Measurements from ENCODE around the gene GNB1.
"Not testable (repeated sequence)": the region's sequence is repeated elsewhere in the genome, so short reads cannot be mapped to it uniquely, and the experiment has no call there.

GNB1 gene

DNA sequence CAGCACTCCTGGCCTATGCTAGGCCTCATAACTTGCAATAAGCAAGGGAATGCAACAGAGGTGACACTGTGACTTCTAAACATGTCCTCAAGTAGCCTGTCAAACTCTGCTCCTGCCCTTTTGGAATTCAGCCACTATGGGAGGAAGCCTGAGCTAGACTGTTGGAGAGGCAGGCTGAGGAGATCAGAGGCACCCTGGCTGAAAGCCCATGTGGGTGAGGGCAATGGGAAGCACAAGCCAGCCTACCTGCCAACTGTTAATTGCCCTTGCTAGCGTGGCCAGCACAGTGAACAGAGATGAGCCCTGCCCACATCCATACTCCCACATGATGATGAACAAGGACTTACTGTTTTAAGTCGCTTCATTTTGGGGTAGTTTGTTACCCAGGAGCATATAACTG is 17.7 kb downstream of the GNB1 start:
- DNase-seq (ENCODE audit: insufficient read length, low spot score) (no peak), FAIRE-seq (no peak)
- TF ChIP-seq, protein P1, sequence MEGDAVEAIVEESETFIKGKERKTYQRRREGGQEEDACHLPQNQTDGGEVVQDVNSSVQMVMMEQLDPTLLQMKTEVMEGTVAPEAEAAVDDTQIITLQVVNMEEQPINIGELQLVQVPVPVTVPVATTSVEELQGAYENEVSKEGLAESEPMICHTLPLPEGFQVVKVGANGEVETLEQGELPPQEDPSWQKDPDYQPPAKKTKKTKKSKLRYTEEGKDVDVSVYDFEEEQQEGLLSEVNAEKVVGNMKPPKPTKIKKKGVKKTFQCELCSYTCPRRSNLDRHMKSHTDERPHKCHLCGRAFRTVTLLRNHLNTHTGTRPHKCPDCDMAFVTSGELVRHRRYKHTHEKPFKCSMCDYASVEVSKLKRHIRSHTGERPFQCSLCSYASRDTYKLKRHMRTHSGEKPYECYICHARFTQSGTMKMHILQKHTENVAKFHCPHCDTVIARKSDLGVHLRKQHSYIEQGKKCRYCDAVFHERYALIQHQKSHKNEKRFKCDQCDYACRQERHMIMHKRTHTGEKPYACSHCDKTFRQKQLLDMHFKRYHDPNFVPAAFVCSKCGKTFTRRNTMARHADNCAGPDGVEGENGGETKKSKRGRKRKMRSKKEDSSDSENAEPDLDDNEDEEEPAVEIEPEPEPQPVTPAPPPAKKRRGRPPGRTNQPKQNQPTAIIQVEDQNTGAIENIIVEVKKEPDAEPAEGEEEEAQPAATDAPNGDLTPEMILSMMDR (IDR thresholded peaks at IDR 0.05; ENCODE audit: insufficient read depth, missing control alignments) = no peak

DNA sequence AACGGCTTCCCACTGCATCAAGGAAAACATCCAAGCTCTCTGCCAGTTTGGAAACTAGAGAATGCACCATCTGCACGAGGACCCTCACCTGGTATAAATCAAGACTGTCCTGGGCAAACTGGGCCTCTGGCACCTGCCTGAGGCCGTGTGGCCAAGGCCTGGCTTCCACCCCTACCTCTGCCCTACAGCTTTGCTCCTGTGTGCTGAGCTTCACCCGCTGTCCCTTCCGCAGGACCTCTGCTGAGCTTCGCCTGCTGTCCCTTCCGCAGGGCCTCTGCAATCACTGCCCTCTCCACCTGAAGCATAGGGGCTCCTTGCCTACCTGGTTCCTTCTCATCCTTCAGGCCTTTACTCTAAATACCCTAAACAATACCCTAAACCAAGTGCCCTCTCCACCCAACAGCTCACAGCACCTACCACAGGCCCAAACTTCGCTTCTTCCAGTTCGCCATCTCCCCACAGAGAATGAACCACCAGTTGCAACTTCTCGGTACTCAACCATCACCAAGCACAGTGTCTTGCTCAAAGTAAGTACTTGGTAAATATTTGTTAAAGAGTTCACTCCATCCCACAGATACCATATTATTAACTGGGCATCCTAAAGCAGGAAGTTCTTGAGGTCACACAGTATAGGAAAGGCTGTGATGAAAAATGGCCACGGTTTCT is 18.4 kb downstream of the GNB1 start:
- FAIRE-seq (no peak), DNase-seq (ENCODE audit: insufficient read length, low spot score) (no peak)
- TF ChIP-seq, protein P1 (IDR thresholded peaks at IDR 0.05; ENCODE audit: insufficient read depth, missing control alignments) = no peak

DNA sequence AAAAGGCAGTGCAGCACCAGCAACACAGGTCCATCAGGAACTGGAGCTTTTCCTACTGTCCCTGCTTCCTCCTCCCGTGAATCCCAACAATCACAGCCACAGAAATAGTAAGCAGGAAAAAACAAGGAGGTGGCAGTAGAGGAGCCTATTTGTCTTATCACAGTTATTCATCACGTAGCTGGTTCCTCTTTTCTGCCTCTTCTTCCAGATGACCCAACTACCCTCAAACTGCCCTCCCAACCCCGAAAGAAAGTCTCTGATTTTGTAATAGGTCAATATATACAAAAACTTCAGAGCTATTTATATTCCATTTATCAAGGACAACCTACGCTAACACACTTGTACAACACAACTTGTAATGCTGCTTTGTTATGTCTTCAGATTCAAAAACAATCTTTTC is 21.4 kb downstream of the GNB1 start:
- DNase-seq (ENCODE audit: insufficient read length, low spot score) (no peak), FAIRE-seq (no peak)
- TF ChIP-seq, protein P1 (IDR thresholded peaks at IDR 0.05; ENCODE audit: insufficient read depth, missing control alignments) = no peak

DNA sequence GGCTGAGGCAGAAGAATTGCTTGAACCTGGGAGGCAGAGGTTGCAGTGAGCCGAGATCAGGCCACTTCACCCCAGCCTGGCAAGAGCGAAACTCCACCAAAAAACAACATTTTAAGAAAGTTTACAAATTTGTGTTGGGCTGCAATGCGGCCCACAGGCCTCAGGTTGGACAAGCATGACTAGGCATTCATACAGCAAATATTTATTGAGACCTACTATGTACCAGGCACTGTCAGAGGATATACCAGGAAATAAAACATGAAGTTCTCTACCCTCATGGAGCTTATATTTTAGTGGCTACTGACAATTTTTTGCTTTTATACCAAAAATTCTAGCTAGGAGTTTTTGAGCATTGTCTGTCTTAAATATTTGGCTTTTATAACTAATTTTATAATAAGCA is 23.7 kb downstream of the GNB1 start:
- no peak for DNase-seq (ENCODE audit: insufficient read length, low spot score)
- TF ChIP-seq, protein P1 (IDR thresholded peaks at IDR 0.05; ENCODE audit: insufficient read depth, missing control alignments) = no peak
- no peak for FAIRE-seq

DNA sequence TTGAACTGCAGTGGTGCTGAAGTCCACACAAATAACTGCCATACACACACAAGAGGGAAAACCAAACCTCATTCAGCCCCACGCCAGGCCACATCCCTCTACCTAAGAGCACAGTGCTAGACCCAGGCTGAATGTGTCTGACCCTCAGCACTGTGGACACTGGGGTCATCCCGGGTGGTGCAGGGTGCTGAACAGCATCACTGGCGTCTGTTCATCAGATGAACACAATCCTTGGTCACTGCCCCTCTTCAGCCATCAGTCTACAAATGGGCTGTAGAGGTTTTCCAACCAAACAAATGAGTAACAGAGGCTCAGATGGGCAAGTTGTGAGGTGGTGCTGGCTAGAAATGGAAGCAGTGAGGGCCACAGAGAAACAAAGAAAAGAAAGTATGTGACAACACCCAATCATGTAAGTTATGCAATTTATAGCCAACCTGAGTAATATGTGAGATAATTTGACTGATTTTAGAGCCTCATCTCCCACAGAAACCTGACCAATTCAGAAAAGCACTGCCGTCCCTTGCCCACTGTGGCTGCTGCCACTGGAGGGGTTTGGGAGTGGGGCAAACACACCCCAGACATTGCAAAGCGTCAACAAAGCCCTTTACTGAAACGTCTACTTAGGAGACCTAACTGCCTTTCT is 27.9 kb downstream of the GNB1 start:
- no peak for DNase-seq (ENCODE audit: insufficient read length, low spot score)
- TF ChIP-seq, protein P1 (IDR thresholded peaks at IDR 0.05; ENCODE audit: insufficient read depth, missing control alignments) = no peak
- no peak for FAIRE-seq

DNA sequence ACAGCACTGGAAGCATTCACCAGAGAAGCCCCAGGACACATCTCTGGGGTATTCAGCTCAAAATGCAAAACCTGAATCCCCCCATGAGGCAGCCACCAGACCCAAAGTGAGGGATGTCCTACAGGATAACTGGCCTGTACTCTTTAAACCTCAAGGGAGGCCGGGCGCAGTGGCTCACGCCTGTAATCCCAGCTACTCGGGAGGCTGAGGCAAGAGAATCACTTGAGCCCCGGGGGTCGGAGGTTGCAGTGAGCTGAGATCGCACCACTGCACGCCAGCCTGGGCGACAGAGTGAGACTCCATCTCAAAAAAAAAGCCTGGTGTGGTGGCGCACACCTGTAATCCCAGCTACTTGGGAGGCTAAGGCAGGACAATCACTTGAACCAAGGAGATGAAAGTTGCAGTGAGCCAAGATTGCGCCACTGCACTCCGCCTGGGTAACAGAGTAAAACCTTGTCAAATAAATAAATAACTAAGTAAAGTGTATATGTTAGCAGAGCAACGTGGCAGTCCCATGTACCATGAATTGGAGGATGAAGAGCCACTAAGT is 29.1 kb downstream of the GNB1 start:
- not testable (repeated sequence) for DNase-seq (ENCODE audit: insufficient read length, low spot score); FAIRE-seq

DNA sequence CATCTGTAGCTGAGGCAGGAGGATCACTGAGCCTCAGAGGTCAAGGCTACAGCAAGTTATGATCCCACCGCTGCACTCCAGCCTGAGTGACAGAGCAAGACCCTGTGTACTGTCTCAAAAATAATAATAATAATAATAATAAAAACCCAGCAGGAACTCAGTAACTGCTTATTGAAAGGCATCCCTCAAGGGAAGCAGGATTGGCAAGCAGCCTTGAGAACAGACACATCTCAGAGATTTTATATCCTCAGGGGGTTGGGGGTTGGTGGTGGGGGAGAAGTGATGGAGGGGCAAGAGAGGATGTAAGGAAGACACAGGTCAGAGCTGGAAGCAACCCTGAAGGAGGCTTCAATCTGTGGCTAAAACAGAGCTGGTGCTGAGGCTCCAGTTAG is 29.6 kb downstream of the GNB1 start:
- TF ChIP-seq, protein P1 (IDR thresholded peaks at IDR 0.05; ENCODE audit: insufficient read depth, missing control alignments) = no peak
- FAIRE-seq = no peak
- no peak for DNase-seq (ENCODE audit: insufficient read length, low spot score)

DNA sequence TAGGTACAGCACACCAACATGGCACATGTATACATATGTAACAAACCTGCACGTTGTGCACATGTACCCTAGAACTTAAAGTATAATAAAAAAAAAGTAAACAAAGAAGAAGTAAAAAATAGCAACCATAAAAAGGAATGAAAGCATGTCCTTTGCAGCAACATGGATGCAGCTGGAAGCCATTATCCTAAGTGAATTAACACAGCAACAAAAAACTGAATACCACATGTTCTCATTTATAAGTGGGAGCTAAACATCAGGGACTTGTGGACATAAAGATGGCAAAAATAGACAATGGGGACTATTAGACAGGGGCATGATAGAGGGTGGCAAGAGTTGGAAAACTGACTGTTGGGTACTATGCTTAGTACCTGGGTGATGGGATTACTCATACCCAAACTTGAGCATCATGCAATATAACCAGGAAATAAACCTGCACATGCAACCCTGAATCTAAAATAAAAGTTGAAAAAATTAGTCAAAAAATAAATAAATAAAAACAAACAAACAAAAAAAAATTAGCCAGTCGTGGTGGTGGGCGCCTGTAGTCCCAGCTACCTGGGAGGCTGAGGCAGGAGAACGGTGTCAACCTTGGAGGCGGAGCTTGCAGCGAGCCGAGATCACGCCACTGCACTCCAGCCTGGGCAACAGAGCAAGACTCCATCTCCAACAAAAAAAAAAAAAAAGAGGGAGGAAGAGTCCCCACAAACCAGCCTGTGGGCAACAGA is 30.8 kb downstream of the GNB1 start:
- FAIRE-seq; DNase-seq (ENCODE audit: insufficient read length, low spot score): not testable (repeated sequence)
